Endodermal cell (in vitro differentiated cells): ENCODE results near the gene ARHGEF28. TPM values are rescaled to one million over a fixed set of nuclear protein-coding genes. Genes with fewer than 3 reads are reported as not detected.

Experiments
- DNase-seq: peaks from one replicate; pipeline ENCODE4 v3.0.0-alpha.2; 2017
- H3K27ac ChIP-seq: 2 replicates; pipeline ENCODE4 v1.5.1; 2013; ENCODE audit warnings: mild to moderate bottlenecking, low read depth, low read length, moderate library complexity
- H3K27me3 ChIP-seq: 2 replicates; pipeline ENCODE4 v1.6.1; 2013; ENCODE audit warnings: mild to moderate bottlenecking, low read length, moderate library complexity; ENCODE audit not compliant: insufficient read depth, control insufficient read depth, poor library complexity, severe bottlenecking
- H3K36me3 ChIP-seq: 2 replicates; pipeline ENCODE4 v1.7.0; 2013; ENCODE audit warnings: mild to moderate bottlenecking, low read length, moderate library complexity; ENCODE audit not compliant: control insufficient read depth, insufficient read depth
- H3K4me1 ChIP-seq: one replicate; pipeline ENCODE4 v1.7.0; 2013; ENCODE audit warnings: low read length; ENCODE audit not compliant: control insufficient read depth, insufficient read depth
- H3K4me3 ChIP-seq: 2 replicates; pipeline ENCODE4 v1.5.1; 2013; ENCODE audit warnings: mild to moderate bottlenecking, low read length, moderate library complexity
- H3K9ac ChIP-seq: 2 replicates; pipeline ENCODE4 v1.6.1; 2013; ENCODE audit warnings: mild to moderate bottlenecking, low read length, moderate library complexity; ENCODE audit not compliant: poor library complexity, severe bottlenecking; ENCODE audit errors: extremely low read depth
- H3K9me3 ChIP-seq: 2 replicates; pipeline ENCODE4 v1.6.1; 2013; ENCODE audit warnings: mild to moderate bottlenecking, low read length, moderate library complexity; ENCODE audit not compliant: control insufficient read depth
- H3K27ac Mint-ChIP-seq: 2 replicates; pipeline ENCODE4 v1.8.0; 2020; ENCODE audit warnings: mixed read lengths
- H3K27me3 Mint-ChIP-seq: 2 replicates; pipeline ENCODE4 v1.8.0; 2021; ENCODE audit warnings: mild to moderate bottlenecking, mixed read lengths; ENCODE audit not compliant: insufficient read depth
- H3K36me3 Mint-ChIP-seq: 2 replicates; pipeline ENCODE4 v1.8.0; 2020; ENCODE audit warnings: low read depth, mixed read lengths
- H3K4me1 Mint-ChIP-seq: 2 replicates; pipeline ENCODE4 v1.8.0; 2020; ENCODE audit warnings: mixed read lengths
- H3K4me3 Mint-ChIP-seq: 2 replicates; pipeline ENCODE4 v1.8.0; 2020; ENCODE audit warnings: mild to moderate bottlenecking, moderate library complexity, mixed read lengths
- H3K9me3 Mint-ChIP-seq: 2 replicates; pipeline ENCODE4 v1.8.0; 2020; ENCODE audit warnings: mild to moderate bottlenecking, mixed read lengths
- CTCF ChIP-seq: fragments of 200-600 bp; sonication (generic); conservative IDR thresholded peaks from 2 replicates; pipeline ENCODE4 v1.5.0; 2021; ENCODE audit warnings: antibody characterized with exemption, mild to moderate bottlenecking
- WGBS, 2 experiments: methylation state at CpG; one replicate each; pipeline versions ENCODE4 v1.1.5 to v1.1.7; 2013; ENCODE audit warnings: missing lambda C conversion rate in 2 of 2, mixed read lengths in 1 of 2; ENCODE audit not compliant: insufficient coverage in 1 of 2, insufficient read length in 1 of 2; 5-methylcytosine and 5-hydroxymethylcytosine counted together
- total RNA-seq, 2 donors: library from RNA; stranded (reverse); fragmentation: NEBNext Ultra II Directional in 1 of 2; extraction: Animal tissue kit (Norgen Biotek cat#: 25700) in 1 of 2; gene quantifications; 2 replicates in 1 of 2; 3 replicates in 1 of 2; pipeline ENCODE4 v1.2.1, GENCODE V29; 2021

ARHGEF28 gene
- total RNA-seq, 2 donors from 2014 or later: 0.92 to 1.2 TPM

GRCh38 chr5:73939557-73939956 lies 313.6 kb downstream of the ARHGEF28 start:
- no peaks in the 10 kb centered on the region for H3K36me3 Mint-ChIP-seq
- DNase-seq: no peak
- H3K27me3 ChIP-seq: no peaks in the 10 kb centered on the region
- no peaks in the 10 kb centered on the region for H3K27me3 Mint-ChIP-seq
- no peak for TF ChIP-seq CTCF
- H3K27ac Mint-ChIP-seq: no peak overlapping the region
- WGBS, 2 experiments: 88% methylated on average over 3 of the region's 3 CpGs; no CpG with 5 or more reads in 1 of the 2 experiments
- no peaks in the 10 kb centered on the region for H3K9me3 Mint-ChIP-seq
- H3K4me1 ChIP-seq: no peaks in the 10 kb centered on the region
- no peak overlapping the region for H3K27ac ChIP-seq
- no peaks in the 10 kb centered on the region for H3K36me3 ChIP-seq
- H3K4me1 Mint-ChIP-seq: no peaks in the 10 kb centered on the region
- H3K9me3 ChIP-seq: no peaks in the 10 kb centered on the region
- H3K4me3 Mint-ChIP-seq: no peak overlapping the region
- no peak overlapping the region for H3K4me3 ChIP-seq
- no peak overlapping the region for H3K9ac ChIP-seq

GRCh38 chr5:73940026-73940425 lies 314.0 kb downstream of the ARHGEF28 start:
- H3K4me3 Mint-ChIP-seq: no peak overlapping the region
- H3K9me3 Mint-ChIP-seq: no peaks in the 10 kb centered on the region
- H3K9ac ChIP-seq: no peak overlapping the region
- H3K36me3 Mint-ChIP-seq: no peaks in the 10 kb centered on the region
- DNase-seq: no peak
- H3K36me3 ChIP-seq: no peaks in the 10 kb centered on the region
- H3K4me1 ChIP-seq: no peaks in the 10 kb centered on the region
- TF ChIP-seq CTCF: no peak
- no peak overlapping the region for H3K27ac ChIP-seq
- no peaks in the 10 kb centered on the region for H3K27me3 Mint-ChIP-seq
- H3K4me1 Mint-ChIP-seq: no peaks in the 10 kb centered on the region
- H3K4me3 ChIP-seq: no peak overlapping the region
- no peaks in the 10 kb centered on the region for H3K27me3 ChIP-seq
- peaks cover 3% of the 10 kb centered on the region for H3K9me3 ChIP-seq
- no peak overlapping the region for H3K27ac Mint-ChIP-seq

- peaks cover 7% of the 10 kb centered on the region for H3K9me3 ChIP-seq
- Mint-ChIP-seq H3K27me3 (no peaks in the 10 kb centered on the region), H3K9me3 (no peaks in the 10 kb centered on the region), H3K36me3 (no peaks in the 10 kb centered on the region), H3K4me3 (no peak overlapping the region), H3K4me1 (no peaks in the 10 kb centered on the region), H3K27ac (no peak overlapping the region)
- H3K27me3 ChIP-seq: no peaks in the 10 kb centered on the region
- WGBS, 2 experiments: 91 to 93% methylated on average over 3 of the region's 3 CpGs
- no peak for DNase-seq
- no peaks in the 10 kb centered on the region for H3K36me3 ChIP-seq
- TF ChIP-seq CTCF: no peak
- no peak overlapping the region for H3K4me3 ChIP-seq
- H3K4me1 ChIP-seq: no peaks in the 10 kb centered on the region
- H3K9ac ChIP-seq: no peak overlapping the region
- H3K27ac ChIP-seq: no peak overlapping the region
These were observed 314.8 kb downstream of the ARHGEF28 start for GRCh38 chr5:73940801-73941200.
